ENCODE results near the gene ANKZF1. TPM values are rescaled to one million over a fixed set of nuclear protein-coding genes. Genes with fewer than 3 reads are reported as not detected.

Gene ANKZF1
- total RNA-seq, 1 donor from 2014 or later = 112 TPM

- H3K4me1 Mint-ChIP-seq (ENCODE audit: low read depth) = peaks cover 9% of the 10 kb centered on the region
- no peak overlapping the region for H3K27ac Mint-ChIP-seq
- H3K27me3 Mint-ChIP-seq (ENCODE audit: insufficient read depth) = peaks cover 5% of the 10 kb centered on the region
- H3K9me3 Mint-ChIP-seq = no peaks in the 10 kb centered on the region
- DNase-seq (ENCODE audit: low spot score) = no peak
- peaks cover 28% of the 10 kb centered on the region for H3K36me3 Mint-ChIP-seq (ENCODE audit: low read depth)
- no peak overlapping the region for H3K4me3 Mint-ChIP-seq
- intact Hi-C loops (cut with micrococcal nuclease) = no loop called here
Observed at GRCh38 chr2:219285894-219286425, 56.4 kb downstream of the ANKZF1 start.

Other genes starting within 250 kb of the ANKZF1 start
- gene FEV, start 244.6 kb upstream of the ANKZF1 start, total RNA-seq = not detected in 2 replicates
- gene CRYBA2, start 236.4 kb upstream of the ANKZF1 start, total RNA-seq = 0.36 TPM in 1 of 2 replicates, not detected in the other
- not detected in 2 replicates for gene CFAP65, start 188.3 kb upstream of the ANKZF1 start, total RNA-seq
- gene IHH, start 168.9 kb upstream of the ANKZF1 start, total RNA-seq = not detected in 2 replicates
- 18.1 and 20.7 TPM in 2 replicates for gene NHEJ1, start 69.0 kb upstream of the ANKZF1 start, total RNA-seq
- 1.8 and 1.9 TPM in 2 replicates for gene SLC23A3, start 59.8 kb upstream of the ANKZF1 start, total RNA-seq
- gene CNPPD1, start 52.9 kb upstream of the ANKZF1 start, total RNA-seq = 69.8 and 72.2 TPM in 2 replicates
- gene RETREG2, start 51.5 kb upstream of the ANKZF1 start, total RNA-seq = 58.4 and 61.5 TPM in 2 replicates
- gene ZFAND2B, start 23.0 kb upstream of the ANKZF1 start, total RNA-seq = 35.0 and 41.3 TPM in 2 replicates
- 31.9 and 32.9 TPM in 2 replicates for gene ABCB6, start 10.8 kb upstream of the ANKZF1 start, total RNA-seq
- 55.3 and 57.0 TPM in 2 replicates for gene ATG9A, start 170 bp upstream of the ANKZF1 start, total RNA-seq
- 4.6 and 4.9 TPM in 2 replicates for gene GLB1L, start 15.6 kb downstream of the ANKZF1 start, total RNA-seq
- gene STK16, start 15.7 kb downstream of the ANKZF1 start, total RNA-seq = 30.1 and 30.6 TPM in 2 replicates
- gene TUBA4B, start 23.4 kb downstream of the ANKZF1 start, total RNA-seq = not detected in 2 replicates
- 211 and 217 TPM in 2 replicates for gene TUBA4A, start 24.1 kb downstream of the ANKZF1 start, total RNA-seq
- 40.8 and 45.3 TPM in 2 replicates for gene DNAJB2, start 49.6 kb downstream of the ANKZF1 start, total RNA-seq
- 0.23 TPM in 1 of 2 replicates, not detected in the other for gene PTPRN, start 79.6 kb downstream of the ANKZF1 start, total RNA-seq
- not detected in 2 replicates for gene RESP18, start 102.9 kb downstream of the ANKZF1 start, total RNA-seq
- gene DNPEP, start 158.1 kb downstream of the ANKZF1 start, total RNA-seq = 124 and 128 TPM in 2 replicates
- not detected in 2 replicates for gene DES, start 188.6 kb downstream of the ANKZF1 start, total RNA-seq
- gene SPEG, start 205.0 kb downstream of the ANKZF1 start, total RNA-seq = 0.13 TPM in 1 of 2 replicates, not detected in the other